ENCODE measurements around the gene SNX30.

DNA sequence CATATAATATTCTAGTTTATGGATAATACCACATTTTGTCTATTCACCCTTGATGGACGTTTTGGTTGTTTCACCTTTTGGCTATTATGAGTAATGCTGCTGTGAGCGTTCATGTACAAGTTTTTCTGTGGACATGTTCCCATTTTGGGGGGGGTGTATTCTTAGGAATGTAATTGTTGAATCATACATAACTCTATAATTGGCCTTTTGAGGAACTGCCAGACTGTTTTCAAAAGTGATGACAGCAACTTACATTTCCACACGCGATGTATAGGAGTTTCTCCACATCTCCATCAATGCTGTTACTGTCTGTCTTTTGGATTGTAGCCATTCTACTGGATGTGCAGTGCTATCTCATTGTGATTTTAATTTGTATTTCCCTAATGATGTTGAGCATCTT, 70.3 kb downstream of the SNX30 start:
- TF ChIP-seq CTCF (conservative IDR thresholded peaks at IDR 0.05; ENCODE audit: low read length): no peak
- TF ChIP-seq EZH2phosphoT487 (IDR thresholded peaks at IDR 0.05; ENCODE audit: borderline replicate concordance): no peak
